Left ventricle myocardium inferior (tissue), 1 donor: Measurements from ENCODE around the gene SNX12. TPM values are rescaled to one million over a fixed set of nuclear protein-coding genes. Genes with fewer than 3 reads are reported as not detected.

Source experiments
- DNase-seq: peaks from one replicate; pipeline ENCODE4 v3.0.0-alpha.2; 2020
- H3K27ac ChIP-seq: fragments of 200-600 bp; replicated peaks from 2 replicates; pipeline ENCODE4 v1.8.0; 2021
- H3K27me3 ChIP-seq: fragments of 200-600 bp; 2 replicates; pipeline ENCODE4 v1.8.0; 2021; ENCODE audit warnings: low read depth
- H3K36me3 ChIP-seq: fragments of 200-600 bp; 2 replicates; pipeline ENCODE4 v1.8.0; 2021
- H3K4me1 ChIP-seq: fragments of 200-600 bp; 2 replicates; pipeline ENCODE4 v1.8.0; 2021
- H3K4me3 ChIP-seq: fragments of 200-600 bp; 2 replicates; pipeline ENCODE4 v1.8.0; 2021; ENCODE audit warnings: mild to moderate bottlenecking, moderate library complexity
- H3K9me3 ChIP-seq: fragments of 200-600 bp; replicated peaks from 2 replicates; pipeline ENCODE4 v1.8.0; 2021
- CTCF ChIP-seq: fragments of 200-600 bp; IDR thresholded peaks from 2 replicates; pipeline ENCODE4 v1.8.0; 2021; ENCODE audit warnings: antibody characterized with exemption, mild to moderate bottlenecking, borderline replicate concordance
- intact Hi-C: fragments of 100-400 bp; cut with micrococcal nuclease; formaldehyde crosslinking; loops from one replicate; pipeline ENCODE4 v1.11.0; 2022
- total RNA-seq: library from RNA; stranded (reverse); fragmentation: NEBNext Ultra II Directional; extraction: Animal tissue kit (Norgen Biotek cat#: 25700); gene quantifications from one replicate; pipeline ENCODE4 v1.2.1, GENCODE V29; 2021
- donor health status: DM: no; HTN: yes; CAD: no; lungs with severe emphysema.

Gene SNX12
- total RNA-seq, 1 donor from 2014 or later = 42.7 TPM

GRCh38 chrX:71067712-71068043 is 456 bp downstream of the SNX12 start:
- H3K9me3 ChIP-seq = no peaks in the 10 kb centered on the region
- intact Hi-C loops = no loop called here

GRCh38 chrX:71067089-71067488 is 1.0 kb downstream of the SNX12 start:
- peaks cover under 1% of the 10 kb centered on the region for H3K36me3 ChIP-seq
- no peak for DNase-seq
- no peak for TF ChIP-seq CTCF
- intact Hi-C loops = no loop called here
- H3K9me3 ChIP-seq = no peaks in the 10 kb centered on the region
- peak overlapping the region; percentile 88 for H3K27ac ChIP-seq
- H3K4me3 ChIP-seq = peak overlapping the region; percentile 74
- H3K27me3 ChIP-seq = no peaks in the 10 kb centered on the region
- H3K4me1 ChIP-seq = peaks cover 7% of the 10 kb centered on the region

More at GRCh38 chrX:71067712-71068043, 456 bp downstream of the SNX12 start:
- H3K4me3 ChIP-seq = peak overlapping the region; percentile 74
- H3K27ac ChIP-seq = peak overlapping the region; percentile 88
- TF ChIP-seq CTCF = no peak
- no peak for DNase-seq
- no peaks in the 10 kb centered on the region for H3K36me3 ChIP-seq
- H3K4me1 ChIP-seq = peaks cover 7% of the 10 kb centered on the region
- no peaks in the 10 kb centered on the region for H3K27me3 ChIP-seq

- no peak for TF ChIP-seq CTCF
- Histone ChIP-seq H3K36me3 (peaks cover 29% of the 10 kb centered on the region), H3K27ac (no peak overlapping the region), H3K9me3 (no peaks in the 10 kb centered on the region), H3K4me3 (no peak overlapping the region), H3K4me1 (no peaks in the 10 kb centered on the region), H3K27me3 (no peaks in the 10 kb centered on the region)
- no peak for DNase-seq
- intact Hi-C loops = no loop called here
Observed at GRCh38 chrX:71060127-71060526, 8.0 kb downstream of the SNX12 start.

GRCh38 chrX:71057848-71058530 is 10.1 kb downstream of the SNX12 start:
- no peaks in the 10 kb centered on the region for H3K27me3 ChIP-seq
- intact Hi-C loops = no loop called here
- no peak for TF ChIP-seq CTCF
- H3K4me3 ChIP-seq = no peak overlapping the region
- H3K36me3 ChIP-seq = peaks cover 29% of the 10 kb centered on the region
- H3K4me1 ChIP-seq = no peaks in the 10 kb centered on the region
- DNase-seq = no peak
- no peaks in the 10 kb centered on the region for H3K9me3 ChIP-seq
- no peak overlapping the region for H3K27ac ChIP-seq

- no peak for TF ChIP-seq CTCF
- Histone ChIP-seq H3K36me3 (peaks cover 26% of the 10 kb centered on the region), H3K27me3 (no peaks in the 10 kb centered on the region), H3K27ac (no peak overlapping the region), H3K4me3 (no peak overlapping the region), H3K4me1 (peaks cover 4% of the 10 kb centered on the region), H3K9me3 (no peaks in the 10 kb centered on the region)
- DNase-seq = no peak
- intact Hi-C loops = no loop called here
Observed at GRCh38 chrX:71056867-71057266, 11.3 kb downstream of the SNX12 start.
